HCT116 (cell line): ENCODE data around the gene TRPC4. TPM values are rescaled to one million over a fixed set of nuclear protein-coding genes. Genes with fewer than 3 reads are reported as not detected.

Experiments used
- ATAC-seq: fragments of 200-7000 bp; cut with Tn5 transposase; 2 replicates; pipeline ENCODE4 v1.9.1; 2020; ENCODE audit warnings: mild to moderate bottlenecking, moderate library complexity
- BruUV-seq: library from RNA; stranded (reverse); fragments of 400-500 nt; replicated peaks from 2 replicates; lab custom pipeline; 2021; lab: Mats Ljungman, UMichigan
- CTCF ChIA-PET: fragments of 300-600 bp; sonication (Branson Sonifier 250); formaldehyde crosslinking; loops from one replicate; lab custom pipeline; 2021; ENCODE audit warnings: antibody characterized with exemption; lab: Charles Lee
- POLR2A ChIA-PET: fragments of 300-600, 350-600 bp; sonication (Branson Sonifier 250); formaldehyde crosslinking; loops from one replicate; lab custom pipeline; 2021; ENCODE audit warnings: antibody characterized with exemption; lab: Charles Lee
- RAD21 ChIA-PET, 2 experiments: fragments of 300-600 bp; sonication (Branson Sonifier 250); formaldehyde crosslinking; loops; one replicate each; lab custom pipeline; 2023; ENCODE audit warnings: low total read pairs in 2 of 2; ENCODE audit not compliant: uncharacterized antibody in 2 of 2, unreplicated experiment in 2 of 2, low non-redundant PET in 1 of 2; lab: Charles Lee
- DNase-seq: peaks from one replicate; pipeline ENCODE4 v3.0.0-alpha.2; 2010; ENCODE audit warnings: low read depth, low spot score
- H2AFZ ChIP-seq: fragments of 200-600 bp; shearing (Covaris generic), sonication (generic); 2 replicates; pipeline ENCODE4 v1.6.1; 2017; ENCODE audit warnings: low read depth, mixed run types, mixed read lengths, antibody characterized with exemption, low read length; ENCODE audit not compliant: poor library complexity, severe bottlenecking
- H3K27ac ChIP-seq: 2 replicates; pipeline ENCODE4 v1.5.1; 2012; ENCODE audit warnings: low read depth, low read length
- H3K27me3 ChIP-seq: fragments of 200-600 bp; sonication (generic); 2 replicates; pipeline ENCODE4 v1.6.1; 2016; ENCODE audit warnings: mixed run types, low read length, mixed read lengths; ENCODE audit not compliant: insufficient read depth
- H3K36me3 ChIP-seq, 2 experiments: fragments of 200-500 bp in 1 of 2; fragments of 200-600 bp in 1 of 2; sonication (Bioruptor generic) in 1 of 2; sonication (generic) in 1 of 2; 2 replicates each; pipeline versions ENCODE4 v1.5.1 to v1.6.1; 2014 to 2016; ENCODE audit warnings: low read length in 2 of 2, inconsistent platforms in 1 of 2, mixed read lengths in 1 of 2, mixed run types in 1 of 2; ENCODE audit not compliant: insufficient read depth in 2 of 2, control insufficient read depth in 1 of 2
- H3K4me1 ChIP-seq, 2 experiments: fragments of 200-600 bp in 1 of 2; sonication (generic) in 1 of 2; 2 replicates each; pipeline versions ENCODE4 v1.5.1 to v1.6.1; 2012 to 2017; ENCODE audit warnings: low read length in 2 of 2, inconsistent platforms in 1 of 2, mild to moderate bottlenecking in 1 of 2, mixed read lengths in 1 of 2, mixed run types in 1 of 2, moderate library complexity in 1 of 2; ENCODE audit not compliant: insufficient read depth in 2 of 2, control insufficient read depth in 1 of 2
- H3K4me2 ChIP-seq: fragments of 200-600 bp; sonication (generic); 2 replicates; pipeline ENCODE4 v1.6.1; 2017; ENCODE audit warnings: mixed run types, low read length, mixed read lengths
- H3K4me3 ChIP-seq, 2 experiments: fragments of 200-600 bp in 1 of 2; sonication (generic) in 1 of 2; replicated peaks in 1 of 2; 2 replicates each; pipeline ENCODE4 v1.5.1; 2011 to 2016; ENCODE audit warnings: low read length in 2 of 2, control low read depth in 1 of 2, low read depth in 1 of 2, mild to moderate bottlenecking in 1 of 2, mixed read lengths in 1 of 2, mixed run types in 1 of 2
- H3K79me2 ChIP-seq: fragments of 200-600 bp; sonication (generic); 2 replicates; pipeline ENCODE4 v1.6.1; 2017; ENCODE audit warnings: mild to moderate bottlenecking, mixed run types, low read length, moderate library complexity, mixed read lengths; ENCODE audit not compliant: insufficient read depth
- H3K9ac ChIP-seq: fragments of 200-600 bp; sonication (generic); 2 replicates; pipeline ENCODE4 v1.6.1; 2016; ENCODE audit warnings: low read length, mixed read lengths
- H3K9me2 ChIP-seq: fragments of 200-600 bp; sonication (generic), shearing (Covaris generic); 2 replicates; pipeline ENCODE4 v1.6.1; 2017; ENCODE audit warnings: mixed run types, mild to moderate bottlenecking, moderate library complexity; ENCODE audit not compliant: insufficient read depth
- H3K9me3 ChIP-seq, 2 experiments: fragments of 200-500 bp in 1 of 2; fragments of 200-600 bp in 1 of 2; sonication (Bioruptor generic) in 1 of 2; sonication (generic) in 1 of 2; 2 replicates each; pipeline ENCODE4 v1.6.1; 2014 to 2017; ENCODE audit warnings: low read length in 2 of 2, mixed read lengths in 2 of 2, inconsistent platforms in 1 of 2, low read depth in 1 of 2, mild to moderate bottlenecking in 1 of 2, mixed run types in 1 of 2, moderate library complexity in 1 of 2; ENCODE audit not compliant: control insufficient read depth in 1 of 2, insufficient read depth in 1 of 2
- H4K20me1 ChIP-seq: fragments of 200-600 bp; sonication (generic), shearing (Covaris generic); 2 replicates; pipeline ENCODE4 v1.6.1; 2017; ENCODE audit warnings: mixed run types, mild to moderate bottlenecking, moderate library complexity; ENCODE audit not compliant: insufficient read depth
- ATF3 ChIP-seq: IDR thresholded peaks from 2 replicates; pipeline ENCODE4 v1.6.1; 2012
- CBX3 ChIP-seq: IDR thresholded peaks from 2 replicates; pipeline ENCODE4 v1.6.1; 2012; ENCODE audit warnings: low read depth
- CEBPB ChIP-seq: IDR thresholded peaks from 2 replicates; pipeline ENCODE4 v1.6.1; 2012; ENCODE audit warnings: low read depth
- EGR1 ChIP-seq: IDR thresholded peaks from 2 replicates; pipeline ENCODE4 v1.6.1; 2012; ENCODE audit warnings: low read depth
- EZH2 ChIP-seq: fragments of 200-600 bp; sonication (generic); IDR thresholded peaks from 2 replicates; pipeline ENCODE4 v1.6.1; 2017; ENCODE audit warnings: antibody characterized with exemption, mixed run types
- EZH2phosphoT487 ChIP-seq: fragments of 200-600 bp; IDR thresholded peaks from 2 replicates; pipeline ENCODE4 v1.6.1; 2018; ENCODE audit warnings: antibody characterized with exemption, borderline replicate concordance
- MAX ChIP-seq: IDR thresholded peaks from 2 replicates; pipeline ENCODE4 v1.6.1; 2012
- POLR2A ChIP-seq: IDR thresholded peaks from 2 replicates; pipeline ENCODE4 v1.7.0; 2011; ENCODE audit warnings: borderline replicate concordance; ENCODE audit not compliant: insufficient read depth, insufficient read length; ENCODE audit errors: extremely low read depth
- POLR2AphosphoS5 ChIP-seq: IDR thresholded peaks from 2 replicates; pipeline ENCODE4 v1.6.1; 2011; ENCODE audit warnings: mild to moderate bottlenecking, low read depth, low read length, moderate library complexity
- REST ChIP-seq: IDR thresholded peaks from 2 replicates; pipeline ENCODE4 v1.6.1; 2012; ENCODE audit warnings: low read depth
- SP1 ChIP-seq: IDR thresholded peaks from 2 replicates; pipeline ENCODE4 v1.6.1; 2012; ENCODE audit warnings: low read depth
- SRF ChIP-seq: IDR thresholded peaks from 2 replicates; pipeline ENCODE4 v1.6.1; 2012; ENCODE audit warnings: low read depth
- YY1 ChIP-seq: IDR thresholded peaks from 2 replicates; pipeline ENCODE4 v1.6.1; 2011; ENCODE audit warnings: low read length, low read depth, moderate library complexity, mild to moderate bottlenecking; ENCODE audit not compliant: insufficient replicate concordance; ENCODE audit errors: extremely low read depth
- ZNF274 ChIP-seq: fragments of 200-500 bp; sonication (Bioruptor generic); IDR thresholded peaks from 2 replicates; pipeline ENCODE4 v1.6.1; 2014; ENCODE audit warnings: mild to moderate bottlenecking, low read depth, low read length, inconsistent platforms
- intact Hi-C: fragments of 100-400 bp; cut with micrococcal nuclease; formaldehyde crosslinking; loops from 2 replicates; pipeline ENCODE4 v1.10.0; 2022
- total RNA-seq: library from RNA; stranded (reverse); gene quantifications from one replicate; pipeline ENCODE4 v1.2.1, GENCODE V29; 2021; ENCODE audit not compliant: unreplicated experiment

TRPC4 gene
- total RNA-seq, 1 experiment from 2014 or later = not detected

- POLR2A ChIA-PET = no interaction called here
- Histone ChIP-seq H3K4me3 (no peak overlapping the region), H2AFZ (no peak overlapping the region), H3K4me1 (no peaks in the 10 kb centered on the region), H3K9me3 (peaks cover 8 to 17% of the 10 kb centered on the region in 2 experiments; a peak in 2 of 4 replicates), H3K27me3 (no peaks in the 10 kb centered on the region), H4K20me1 (no peaks in the 10 kb centered on the region), H3K9ac (no peak overlapping the region), H3K4me2 (no peak overlapping the region), H3K9me2 (no peaks in the 10 kb centered on the region), H3K36me3 (no peaks in the 10 kb centered on the region), H3K27ac (no peak overlapping the region), H3K79me2 (no peaks in the 10 kb centered on the region)
- TF ChIP-seq POLR2AphosphoS5 = no peak
- TF ChIP-seq CEBPB = no peak
- TF ChIP-seq ATF3 = no peak
- no peak for TF ChIP-seq ZNF274
- no peak for TF ChIP-seq POLR2A
- RAD21 ChIA-PET = no interaction called here
- CTCF ChIA-PET = no interaction called here
- DNase-seq (no peak), ATAC-seq (no peak)
- BruUV-seq = no TSS peak
- intact Hi-C loops = no loop called here
Observed at GRCh38 chr13:37905736-37906135, 36.2 kb upstream of the TRPC4 start.

GRCh38 chr13:37899753-37900152 lies 30.2 kb upstream of the TRPC4 start:
- no peaks in the 10 kb centered on the region for H3K79me2 ChIP-seq
- CTCF ChIA-PET = no interaction called here
- no peak overlapping the region for H3K9ac ChIP-seq
- intact Hi-C loops = no loop called here
- peaks cover 14 to 17% of the 10 kb centered on the region in 2 experiments; a peak in 2 of 4 replicates for H3K9me3 ChIP-seq
- RAD21 ChIA-PET = no interaction called here
- H2AFZ ChIP-seq = no peak overlapping the region
- H3K4me3 ChIP-seq = no peak overlapping the region
- ATAC-seq (no peak), DNase-seq (no peak)
- H3K36me3 ChIP-seq = no peaks in the 10 kb centered on the region
- POLR2A ChIA-PET = no interaction called here
- no TSS peak for BruUV-seq
- no peaks in the 10 kb centered on the region for H3K4me1 ChIP-seq
- no peaks in the 10 kb centered on the region for H3K27me3 ChIP-seq
- H3K27ac ChIP-seq = no peak overlapping the region
- H4K20me1 ChIP-seq = no peaks in the 10 kb centered on the region
- no peaks in the 10 kb centered on the region for H3K9me2 ChIP-seq
- H3K4me2 ChIP-seq = no peak overlapping the region
- TF ChIP-seq CBX3 (no peak), ZNF274 (no peak), EGR1 (no peak), SP1 (no peak), REST (no peak), EZH2 (no peak), MAX (no peak), POLR2AphosphoS5 (no peak), SRF (no peak), YY1 (no peak), CEBPB (no peak), EZH2phosphoT487 (no peak)
